NCI-H1694 (cell line): ENCODE measurements around the gene KRTAP10-5.
"Not testable (repeated sequence)": the region's sequence is repeated elsewhere in the genome, so short reads cannot be mapped to it uniquely, and the experiment has no call there.

Experiments used
- DNase-seq: peaks from one replicate; lab custom pipeline; 2025; lab: John Stamatoyannopoulos, UW

Gene KRTAP10-5

DNA sequence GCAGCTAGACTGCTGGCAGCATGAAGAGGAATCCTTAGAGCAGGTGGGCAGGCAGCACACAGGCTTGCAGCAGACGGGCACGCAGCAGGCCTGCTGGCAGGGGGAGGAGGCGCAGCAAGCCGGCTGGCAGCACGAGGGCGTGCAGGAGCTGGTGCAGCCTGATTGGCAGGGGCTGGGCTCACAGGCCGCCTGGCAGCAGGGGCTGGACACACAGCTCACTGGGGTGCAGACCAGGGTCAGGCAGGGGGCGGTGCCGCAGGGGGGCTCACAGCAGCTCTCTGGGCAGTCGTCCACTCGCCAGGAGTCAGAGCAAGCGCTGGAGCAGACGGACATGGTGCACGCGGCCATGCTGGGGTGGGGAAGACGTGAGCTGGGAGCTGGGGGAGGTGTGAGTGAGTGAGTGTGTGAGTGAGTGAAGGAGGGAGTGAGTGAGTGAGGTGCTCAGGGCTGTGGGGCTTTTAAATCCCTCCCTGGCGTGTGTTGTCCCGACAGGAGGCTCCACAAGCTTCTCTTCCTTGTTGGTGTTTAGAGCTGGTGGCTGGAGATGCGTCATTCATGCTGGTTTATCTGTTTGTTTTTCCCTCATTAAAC lies at the start of gene KRTAP10-5:
KRTAP10-5 (minus strand) TSS at position 374 of the 591 bp plus-strand sequence; CDS start at position 348, 26 bp downstream.
- not testable (repeated sequence) for DNase-seq

DNA sequence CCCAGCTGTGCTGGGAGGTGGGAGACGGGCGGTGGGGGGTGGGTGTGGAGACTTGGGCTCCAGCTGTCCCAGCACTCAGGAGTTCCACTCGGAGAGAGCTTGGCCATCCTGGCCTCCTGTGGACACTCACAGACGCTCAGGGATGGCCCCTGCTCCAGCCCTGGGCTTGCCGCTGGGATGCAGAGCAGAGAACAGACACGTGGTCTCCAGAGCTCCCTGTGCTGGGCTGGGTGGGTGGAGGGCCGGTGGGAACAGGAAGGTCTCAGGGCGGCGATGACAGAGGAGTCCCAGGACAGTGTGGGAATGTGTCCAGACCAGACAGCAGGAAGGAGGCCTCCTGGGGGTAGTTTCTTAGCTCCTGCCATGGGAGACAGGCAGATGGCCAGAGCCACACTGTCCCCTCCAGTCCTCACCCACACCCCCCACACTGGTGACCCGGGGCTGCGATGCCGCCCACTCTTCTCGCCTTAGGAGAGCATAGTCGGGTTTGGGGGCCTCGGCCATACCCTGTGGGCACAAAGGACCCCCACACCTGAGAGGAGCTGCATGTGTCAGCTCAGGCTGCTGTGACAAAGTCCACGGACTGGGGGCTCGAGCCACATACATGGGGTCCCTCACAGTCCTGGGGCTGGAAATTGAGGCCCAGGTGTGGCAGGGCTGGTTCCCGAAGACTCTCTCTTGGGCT lies 48.4 kb upstream of the KRTAP10-5 start:
- no peak for DNase-seq

DNA sequence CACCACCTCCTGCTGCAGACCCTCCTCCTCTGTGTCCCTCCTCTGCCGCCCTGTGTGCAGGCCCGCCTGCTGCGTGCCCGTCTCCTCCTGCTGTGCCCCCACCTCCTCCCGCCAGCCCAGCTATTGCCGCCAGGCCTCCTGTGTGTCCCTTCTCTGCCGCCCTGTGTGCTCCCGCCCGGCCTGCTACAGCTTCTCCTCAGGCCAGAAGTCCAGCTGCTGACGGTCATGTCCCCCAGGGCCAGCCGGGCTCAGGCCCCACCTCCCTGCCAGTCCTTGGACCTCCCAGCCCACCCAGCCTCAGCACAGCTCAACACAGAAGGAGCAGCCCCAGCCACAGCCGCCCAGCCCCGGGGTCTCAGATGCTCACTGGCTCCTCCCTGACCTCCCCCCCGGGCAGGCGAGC lies 47.4 kb upstream of the KRTAP10-5 start:
- DNase-seq = not testable (repeated sequence)

- DNase-seq = not testable (repeated sequence)
Measured at GRCh38 chr21:44627181-44627822, 46.9 kb upstream of the KRTAP10-5 start.

DNA sequence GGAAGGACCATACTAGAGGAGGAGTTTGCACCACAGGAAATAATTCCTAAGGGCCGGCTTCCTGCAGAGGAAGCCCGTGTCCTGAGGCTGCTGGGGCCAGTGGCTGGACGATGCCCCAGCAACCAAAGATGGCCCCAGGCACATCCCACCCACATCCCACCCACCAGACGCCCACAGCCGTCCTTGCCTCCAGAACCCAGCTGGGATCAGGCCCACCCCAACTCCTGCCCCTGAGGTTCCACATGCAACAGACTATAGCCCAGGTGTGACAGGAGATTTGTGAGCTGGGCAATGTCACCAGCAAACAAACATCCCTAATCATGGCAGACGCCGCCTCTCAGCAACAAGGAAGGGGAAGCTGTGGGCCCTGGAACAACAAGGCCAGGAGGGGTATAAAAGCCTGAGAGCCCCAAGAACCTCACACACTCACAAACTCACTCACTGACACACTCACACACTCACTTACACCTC lies 46.3 kb upstream of the KRTAP10-5 start, which contains the start of gene KRTAP10-9:
KRTAP10-9 (plus strand) TSS at position 421 of the 471 bp plus-strand sequence. CDS start 79 bp downstream, outside the sequence.
- DNase-seq = no peak

GRCh38 chr21:44626262-44626661 lies 45.9 kb upstream of the KRTAP10-5 start:
- DNase-seq = no peak

DNA sequence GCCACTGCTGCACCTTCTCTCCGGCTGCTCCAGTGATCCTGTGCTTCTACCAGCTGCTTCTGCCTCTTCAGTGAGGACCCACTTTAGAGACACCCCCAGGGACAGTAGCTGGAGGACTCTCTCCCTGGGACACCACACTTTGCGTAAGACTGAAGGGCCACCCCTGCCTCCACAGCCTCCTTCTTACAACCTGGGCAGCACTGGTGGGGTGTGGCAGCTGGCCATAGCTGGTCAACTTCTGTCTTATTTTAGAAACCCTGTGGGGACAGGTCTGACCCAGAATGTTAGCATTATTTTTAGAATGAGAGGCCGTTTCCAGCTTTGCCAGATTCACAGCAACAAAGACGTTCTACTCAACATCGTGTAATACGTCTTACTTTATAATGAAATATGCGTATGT lies 45.4 kb upstream of the KRTAP10-5 start:
- DNase-seq = no peak

DNA sequence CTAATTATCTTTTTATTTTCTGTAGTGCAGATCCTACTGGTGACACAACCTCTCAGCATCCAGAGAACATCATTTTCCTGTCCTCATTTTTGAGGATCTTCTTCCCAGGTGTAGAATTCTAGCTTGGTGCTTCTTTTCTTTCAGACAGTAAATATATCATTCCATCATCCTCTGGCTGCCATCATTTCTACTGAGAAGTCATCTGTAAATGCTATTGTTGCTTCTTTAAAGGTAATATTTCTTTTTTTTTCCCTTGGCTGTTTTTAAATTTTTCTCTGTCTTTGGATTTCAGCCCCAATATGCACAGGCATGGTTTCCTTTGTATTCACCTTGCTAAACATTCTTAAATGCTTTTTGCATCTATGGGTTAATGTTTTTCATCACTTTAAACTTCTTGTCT lies 43.2 kb upstream of the KRTAP10-5 start:
- no peak for DNase-seq

- no peak for DNase-seq
Measured at GRCh38 chr21:44619886-44620285, 39.5 kb upstream of the KRTAP10-5 start.

- no peak for DNase-seq
Measured at GRCh38 chr21:44618909-44619308, 38.5 kb upstream of the KRTAP10-5 start.

- no peak for DNase-seq
Measured at GRCh38 chr21:44618504-44618903, 38.1 kb upstream of the KRTAP10-5 start.

DNA sequence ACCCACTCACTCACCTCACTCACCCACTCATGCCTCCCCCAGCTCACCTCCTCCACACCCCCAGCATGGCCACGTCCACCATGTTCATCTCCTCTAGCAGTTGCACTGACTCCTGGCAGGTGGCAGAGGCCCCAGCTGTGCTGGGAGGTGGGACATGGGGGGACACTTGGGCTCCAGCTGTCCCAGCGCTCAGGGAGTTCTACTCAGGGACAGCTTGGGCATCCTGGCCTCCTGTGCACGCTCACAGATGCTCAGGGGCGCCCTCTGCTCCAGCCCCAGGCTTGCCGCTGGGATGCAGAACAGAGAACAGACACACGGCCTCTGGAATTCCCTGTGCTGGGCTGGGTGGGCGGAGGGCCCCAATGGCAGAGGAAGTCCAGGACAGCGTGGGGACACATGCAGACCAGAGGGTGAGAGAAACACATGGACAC lies 36.7 kb upstream of the KRTAP10-5 start:
- DNase-seq = no peak

DNA sequence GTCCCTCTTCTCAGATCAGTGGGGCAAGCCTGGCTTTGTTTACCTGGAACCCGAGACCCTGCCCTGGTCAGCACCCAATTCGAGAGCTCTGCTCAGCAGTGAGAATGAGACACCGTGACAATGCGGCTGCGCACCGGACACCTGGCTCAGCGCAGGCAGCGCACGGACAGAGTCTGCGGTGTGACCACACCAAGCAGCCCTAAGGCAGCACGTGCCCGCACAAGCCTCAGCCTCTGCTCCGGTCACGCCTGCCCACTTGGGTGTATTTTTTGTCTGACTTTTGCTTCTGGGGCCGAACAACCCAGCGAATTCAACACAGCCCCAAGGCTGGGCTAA lies 36.2 kb upstream of the KRTAP10-5 start:
- no peak for DNase-seq

- peak; percentile 32 for DNase-seq
Measured at GRCh38 chr21:44615911-44616590, 35.6 kb upstream of the KRTAP10-5 start.

DNA sequence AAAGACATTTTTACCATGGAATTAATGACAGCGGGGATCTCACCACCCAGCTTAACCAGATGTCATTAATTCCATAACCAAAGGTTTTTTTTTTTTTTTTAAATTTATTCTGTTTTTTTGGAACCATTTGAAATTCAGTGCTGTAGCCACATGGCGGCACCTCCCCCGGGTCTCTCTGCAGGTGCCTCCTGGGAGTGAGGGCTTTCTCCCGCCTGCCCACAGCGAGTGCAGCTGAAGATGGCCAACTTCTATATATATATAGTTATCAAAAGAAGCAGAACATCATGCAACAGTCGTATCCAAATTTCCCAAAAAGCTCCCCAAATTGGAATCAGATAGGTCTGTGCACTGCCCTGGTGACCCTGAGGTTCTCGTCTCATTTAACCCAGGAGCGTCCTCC lies 35.1 kb upstream of the KRTAP10-5 start:
- DNase-seq = no peak

- no peak for DNase-seq
Measured at GRCh38 chr21:44614961-44615391, 34.6 kb upstream of the KRTAP10-5 start.

DNA sequence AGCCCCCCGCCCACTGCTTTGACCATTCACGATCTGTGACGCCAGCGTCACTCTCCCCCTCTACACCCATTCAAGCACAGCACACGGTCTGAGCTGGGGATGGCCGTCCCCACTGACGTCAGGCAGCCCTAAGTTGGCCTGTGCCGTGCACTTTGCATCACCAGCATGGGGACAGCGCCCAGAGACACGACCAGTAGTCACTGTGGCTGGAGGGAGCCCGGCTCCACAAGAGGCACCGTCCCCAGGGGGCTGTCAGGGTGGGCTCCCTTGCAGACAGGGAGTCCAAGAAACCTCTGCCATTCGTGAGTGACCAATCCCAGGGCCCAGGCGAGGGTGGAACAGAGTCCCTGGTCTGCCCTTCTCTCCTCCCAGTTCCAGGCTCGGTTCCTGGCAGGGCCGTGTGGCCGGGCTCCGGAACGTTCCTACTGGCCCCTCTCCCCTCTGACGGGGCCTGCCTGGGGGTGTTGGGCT lies 33.8 kb upstream of the KRTAP10-5 start:
- no peak for DNase-seq

DNA sequence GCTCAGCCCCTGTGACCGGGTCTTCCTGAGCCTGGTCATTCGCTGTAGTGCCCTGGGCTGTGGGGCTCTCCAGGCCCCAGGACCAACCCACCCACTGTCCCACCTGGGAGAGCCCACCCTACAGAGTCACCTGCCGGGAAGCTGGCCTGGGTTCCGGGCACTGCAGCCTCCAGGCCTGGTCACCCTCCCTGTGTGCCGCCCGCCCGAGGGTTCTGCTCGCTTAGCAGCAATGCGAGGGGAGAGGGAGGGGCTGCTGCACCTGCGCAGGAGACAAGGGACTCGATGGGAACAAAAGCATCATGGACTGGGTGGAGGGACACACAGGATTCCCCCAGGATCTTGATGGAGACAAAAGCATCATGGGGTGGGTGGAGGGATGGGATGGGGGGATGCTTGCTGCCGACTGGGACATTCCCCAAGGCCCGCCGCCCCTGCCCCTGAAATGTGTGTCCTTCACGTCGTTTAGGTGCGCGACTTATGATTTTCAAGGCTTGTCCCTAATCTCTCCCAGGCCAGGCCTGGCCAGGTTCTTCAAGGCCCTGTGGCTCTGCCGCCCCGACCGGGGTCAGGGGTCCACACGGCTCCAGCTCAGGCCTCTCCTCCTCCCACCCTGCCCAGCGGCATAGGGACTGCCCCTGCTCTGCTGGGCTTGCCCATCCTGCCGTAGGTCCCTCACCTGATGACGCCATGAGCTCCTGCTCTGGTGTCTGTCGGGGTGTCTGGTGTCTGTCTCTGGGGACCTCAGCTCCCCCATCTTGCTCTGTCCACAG lies 33.2 kb upstream of the KRTAP10-5 start:
- DNase-seq = no peak

DNA sequence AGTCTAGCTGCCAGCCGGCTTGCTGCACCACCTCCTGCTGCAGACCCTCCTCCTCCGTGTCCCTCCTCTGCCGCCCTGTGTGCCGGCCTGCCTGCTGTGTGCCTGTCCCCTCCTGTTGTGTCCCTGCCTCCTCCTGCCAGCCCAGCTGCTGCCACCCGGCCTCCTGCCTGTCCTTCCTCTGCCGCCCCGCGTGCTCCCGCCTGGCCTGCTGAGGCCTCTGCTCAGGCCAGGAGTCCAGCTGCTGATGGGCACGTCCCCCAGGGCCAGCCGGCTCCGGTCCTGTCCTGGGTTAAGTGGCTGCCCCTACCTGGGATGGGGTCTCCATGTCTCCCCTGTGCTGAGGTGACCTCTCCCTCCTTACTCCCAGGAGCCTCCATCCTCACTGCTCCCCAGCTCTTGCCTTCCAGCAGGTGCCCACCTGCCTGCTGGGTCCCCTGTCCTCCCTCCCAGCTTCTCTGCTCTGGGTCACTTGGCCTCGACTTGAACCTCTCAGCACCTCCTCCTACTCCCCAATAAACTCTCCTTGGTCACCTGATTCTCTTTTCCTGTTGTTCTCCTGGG lies 32.3 kb upstream of the KRTAP10-5 start:
- DNase-seq = no peak

DNA sequence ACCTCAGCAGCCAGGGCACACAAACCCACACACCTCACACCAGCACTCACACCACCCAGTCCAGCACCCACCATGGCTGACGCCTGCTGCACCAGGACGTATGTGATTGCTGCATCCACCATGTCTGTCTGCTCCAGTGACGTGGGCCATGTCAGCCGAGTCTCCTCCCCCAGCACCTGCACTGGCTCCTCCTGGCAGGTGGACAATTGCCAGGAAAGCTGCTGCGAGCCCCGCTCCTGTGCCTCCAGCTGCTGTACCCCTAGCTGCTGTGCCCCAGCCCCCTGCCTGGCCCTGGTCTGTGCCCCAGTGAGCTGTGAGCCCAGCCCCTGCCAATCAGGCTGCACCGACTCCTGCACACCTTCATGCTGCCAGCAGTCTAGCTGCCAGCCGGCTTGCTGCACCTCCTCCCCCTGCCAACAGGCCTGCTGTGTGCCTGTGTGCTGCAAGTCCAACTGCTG lies 31.7 kb upstream of the KRTAP10-5 start, which contains the start of gene KRTAP10-8:
KRTAP10-8 (plus strand) TSS at position 51 of the 458 bp plus-strand sequence; CDS start at position 73, 22 bp downstream.
- DNase-seq = no peak

GRCh38 chr21:44611551-44611950 lies 31.1 kb upstream of the KRTAP10-5 start:
- DNase-seq = no peak
